H1 (cell line): ENCODE data around the gene SNX7. TPM values are rescaled to one million over a fixed set of nuclear protein-coding genes. Genes with fewer than 3 reads are reported as not detected.

Experiments used
- CTCF ChIA-PET: fragments of 300-600 bp; sonication (Branson Sonifier 250); formaldehyde crosslinking; loops from one replicate; lab custom pipeline; 2021; ENCODE audit not compliant: partially characterized antibody; lab: Charles Lee
- POLR2A ChIA-PET: fragments of 300-600 bp; sonication (Branson Sonifier 250); formaldehyde crosslinking; loops from one replicate; lab custom pipeline; 2021; ENCODE audit warnings: inconsistent platforms; ENCODE audit not compliant: partially characterized antibody; lab: Charles Lee
- DNase-seq, 2 experiments: peaks; one replicate each; pipeline versions ENCODE4 v3.0.0 to v3.0.0-alpha.2; 2010 to 2022; ENCODE audit warnings: low spot score in 2 of 2, low read depth in 1 of 2, mixed read lengths in 1 of 2
- FAIRE-seq: peaks from 2 replicates; lab custom pipeline; 2011; peaks lifted over from hg19 to GRCh38; lab: Jason Lieb, UNC
- H2AFZ ChIP-seq: 2 replicates; pipeline ENCODE4 v1.8.1; 2012; ENCODE audit warnings: low read length, inconsistent platforms
- H2AK5ac ChIP-seq: 2 replicates; pipeline ENCODE4 v1.6.1; 2013; ENCODE audit warnings: low read depth, low read length
- H2BK120ac ChIP-seq: replicated peaks from 2 replicates; pipeline ENCODE3; 2013; ENCODE audit warnings: low read depth, low read length, inconsistent platforms
- H2BK12ac ChIP-seq: 2 replicates; pipeline ENCODE4 v1.6.1; 2013; ENCODE audit warnings: low read depth, low read length
- H2BK15ac ChIP-seq: 2 replicates; pipeline ENCODE4 v1.6.1; 2013; ENCODE audit warnings: low read length
- H2BK20ac ChIP-seq: 2 replicates; pipeline ENCODE4 v1.6.1; 2013; ENCODE audit warnings: low read length
- H2BK5ac ChIP-seq: 2 replicates; pipeline ENCODE4 v1.6.1; 2013; ENCODE audit warnings: low read depth, low read length
- H3K14ac ChIP-seq: 2 replicates; pipeline ENCODE4 v1.6.1; 2013; ENCODE audit warnings: inconsistent platforms; ENCODE audit not compliant: insufficient read length
- H3K18ac ChIP-seq: 2 replicates; pipeline ENCODE4 v1.6.1; 2013; ENCODE audit warnings: low read length; ENCODE audit errors: extremely low read depth
- H3K23ac ChIP-seq: 2 replicates; pipeline ENCODE4 v1.6.1; 2013; ENCODE audit warnings: inconsistent platforms; ENCODE audit not compliant: insufficient read length
- H3K23me2 ChIP-seq: 2 replicates; pipeline ENCODE4 v1.6.1; 2013; ENCODE audit warnings: low read depth, low read length
- H3K27ac ChIP-seq: 2 replicates; pipeline ENCODE4 v1.6.1; 2011; ENCODE audit warnings: low read depth, low read length, inconsistent platforms
- H3K27me3 ChIP-seq, 4 experiments: replicated peaks in 1 of 4; 1 replicate in 1 of 4; 2 replicates in 3 of 4; pipeline versions ENCODE4 v1.6.1 to v1.8.1; 2011 to 2013; ENCODE audit warnings: low read length in 3 of 4, mild to moderate bottlenecking in 3 of 4, inconsistent platforms in 2 of 4, mixed read lengths in 2 of 4, moderate library complexity in 1 of 4; ENCODE audit not compliant: control insufficient read depth in 3 of 4, insufficient read depth in 3 of 4; ENCODE audit errors: extremely low read depth in 1 of 4
- H3K36me3 ChIP-seq, 4 experiments: 2 replicates each; pipeline versions ENCODE4 v1.6.1 to v1.8.1; 2011 to 2013; ENCODE audit warnings: mild to moderate bottlenecking in 4 of 4, low read length in 3 of 4, moderate library complexity in 2 of 4, control low read depth in 1 of 4, inconsistent platforms in 1 of 4; ENCODE audit not compliant: insufficient read depth in 4 of 4, control insufficient read depth in 2 of 4
- H3K4ac ChIP-seq: replicated peaks from 2 replicates; pipeline ENCODE3; 2013; ENCODE audit warnings: low read length, low read depth, mixed read lengths, inconsistent platforms; ENCODE audit not compliant: insufficient read length
- H3K4me1 ChIP-seq, 4 experiments: replicated peaks in 1 of 4; 1 replicate in 1 of 4; 2 replicates in 3 of 4; pipeline versions ENCODE4 v1.6.1 to v1.8.1; 2011 to 2013; ENCODE audit warnings: low read length in 3 of 4, inconsistent platforms in 2 of 4, mixed read lengths in 1 of 4; ENCODE audit not compliant: insufficient read depth in 4 of 4, control insufficient read depth in 3 of 4
- H3K4me2 ChIP-seq, 2 experiments: 2 replicates each; pipeline versions ENCODE4 v1.6.1 to v1.8.1; 2011 to 2013; ENCODE audit warnings: low read depth in 2 of 2, low read length in 2 of 2, control low read depth in 1 of 2, inconsistent platforms in 1 of 2, mild to moderate bottlenecking in 1 of 2; ENCODE audit not compliant: insufficient read depth in 1 of 2
- H3K4me3 ChIP-seq, 4 experiments: fragments of 200-600, 300-600 bp in 1 of 4; sonication (generic), shearing (Covaris generic), sonication (Bioruptor Twin) in 1 of 4; 2 replicates each; pipeline versions ENCODE4 v1.5.1 to v1.8.1; 2011 to 2016; ENCODE audit warnings: low read length in 4 of 4, low read depth in 3 of 4, control low read depth in 2 of 4, inconsistent platforms in 2 of 4, mild to moderate bottlenecking in 2 of 4, mixed read lengths in 1 of 4, moderate library complexity in 1 of 4; ENCODE audit not compliant: insufficient read depth in 2 of 4; ENCODE audit errors: extremely low read depth in 1 of 4
- H3K56ac ChIP-seq: replicated peaks from 2 replicates; pipeline ENCODE3; 2013; ENCODE audit warnings: low read depth, mild to moderate bottlenecking, mixed read lengths, low read length, inconsistent platforms; ENCODE audit not compliant: insufficient read length
- H3K79me1 ChIP-seq: 2 replicates; pipeline ENCODE4 v1.6.1; 2013; ENCODE audit warnings: low read depth, low read length, control low read depth
- H3K79me2 ChIP-seq, 2 experiments: 2 replicates each; pipeline versions ENCODE4 v1.6.1 to v1.8.1; 2012 to 2013; ENCODE audit warnings: low read length in 2 of 2, mild to moderate bottlenecking in 2 of 2, inconsistent platforms in 1 of 2; ENCODE audit not compliant: insufficient read depth in 2 of 2, control insufficient read depth in 1 of 2
- H3K9ac ChIP-seq, 4 experiments: replicated peaks in 1 of 4; 1 replicate in 1 of 4; 2 replicates in 3 of 4; pipeline versions ENCODE4 v1.6.1 to v1.8.1; 2011 to 2013; ENCODE audit warnings: low read depth in 3 of 4, low read length in 3 of 4, control low read depth in 2 of 4, mild to moderate bottlenecking in 2 of 4, moderate library complexity in 2 of 4, inconsistent platforms in 1 of 4; ENCODE audit errors: extremely low read depth in 1 of 4
- H3K9me3 ChIP-seq, 2 experiments: 2 replicates each; pipeline versions ENCODE4 v1.6.1 to v1.8.1; 2012 to 2013; ENCODE audit warnings: mild to moderate bottlenecking in 2 of 2, moderate library complexity in 2 of 2, control low read depth in 1 of 2, inconsistent platforms in 1 of 2, low read depth in 1 of 2, low read length in 1 of 2, mixed read lengths in 1 of 2; ENCODE audit not compliant: insufficient read depth in 2 of 2
- H4K20me1 ChIP-seq, 2 experiments: replicated peaks in 1 of 2; 2 replicates each; pipeline versions ENCODE3 to v1.8.1; 2011 to 2013; ENCODE audit warnings: inconsistent platforms in 2 of 2, low read length in 2 of 2, mild to moderate bottlenecking in 1 of 2; ENCODE audit not compliant: insufficient read depth in 2 of 2, control insufficient read depth in 1 of 2
- H4K5ac ChIP-seq: 2 replicates; pipeline ENCODE4 v1.6.1; 2013; ENCODE audit warnings: low read length, low read depth, mixed read lengths, inconsistent platforms; ENCODE audit not compliant: insufficient read length
- H4K8ac ChIP-seq: 2 replicates; pipeline ENCODE4 v1.8.0; 2013; ENCODE audit warnings: mild to moderate bottlenecking, moderate library complexity, low read length, inconsistent platforms; ENCODE audit not compliant: insufficient read depth; ENCODE audit errors: extremely low read depth
- H4K91ac ChIP-seq: replicated peaks from 2 replicates; pipeline ENCODE3; 2013; ENCODE audit warnings: low read length, mixed read lengths, inconsistent platforms; ENCODE audit not compliant: insufficient read length
- ATF3 ChIP-seq: IDR thresholded peaks from 2 replicates; pipeline ENCODE4 v1.6.1; 2011; ENCODE audit warnings: low read depth, mild to moderate bottlenecking, low read length; ENCODE audit not compliant: insufficient read depth
- BCL11A ChIP-seq, 2 experiments: IDR thresholded peaks; one replicate each; pipeline ENCODE4 v1.6.1; 2011; ENCODE audit warnings: low read depth in 2 of 2, low read length in 2 of 2, mild to moderate bottlenecking in 2 of 2
- CTBP2 ChIP-seq: IDR thresholded peaks from 2 replicates; pipeline ENCODE4 v1.7.0; 2011; ENCODE audit warnings: borderline replicate concordance, mild to moderate bottlenecking, moderate library complexity, mixed read lengths, low read length; ENCODE audit not compliant: insufficient read depth, insufficient read length
- FOSL1 ChIP-seq: IDR thresholded peaks from 2 replicates; pipeline ENCODE4 v1.6.1; 2011; ENCODE audit warnings: mild to moderate bottlenecking, low read depth, low read length, moderate library complexity; ENCODE audit not compliant: insufficient read depth
- POLR2A ChIP-seq, 2 experiments: IDR thresholded peaks; 1 replicate in 1 of 2; 2 replicates in 1 of 2; pipeline ENCODE4 v1.6.1; 2011; ENCODE audit warnings: low read depth in 2 of 2, low read length in 2 of 2, mild to moderate bottlenecking in 2 of 2; ENCODE audit errors: control extremely low read depth in 1 of 2
- POLR2AphosphoS5 ChIP-seq: IDR thresholded peaks from 2 replicates; pipeline ENCODE4 v1.6.1; 2011; ENCODE audit warnings: low read depth, low read length
- RBBP5 ChIP-seq: IDR thresholded peaks from 2 replicates; pipeline ENCODE4 v1.7.1; 2012; ENCODE audit warnings: low read depth, mild to moderate bottlenecking, inconsistent platforms, low read length, moderate library complexity, borderline replicate concordance
- TEAD4 ChIP-seq: IDR thresholded peaks from 2 replicates; pipeline ENCODE4 v1.6.1; 2012; ENCODE audit warnings: low read depth, low read length, inconsistent platforms, mixed read lengths
- USF2 ChIP-seq: IDR thresholded peaks from 2 replicates; pipeline ENCODE4 v1.6.1; 2011; ENCODE audit warnings: low read length, improper control_type of control experiment
- WGBS, 2 experiments: shearing (Covaris generic) in 1 of 2; methylation state at CpG; one replicate each; pipeline versions ENCODE4 v1.1.6 to v1.1.7; 2013 to 2015; ENCODE audit warnings: low lambda C conversion rate in 2 of 2, mixed read lengths in 2 of 2, inconsistent platforms in 1 of 2, low coverage in 1 of 2, missing lambda C conversion rate in 1 of 2; ENCODE audit not compliant: insufficient replicate concordance in 2 of 2, insufficient coverage in 1 of 2, insufficient read length in 1 of 2; ENCODE audit errors: extremely low coverage in 1 of 2, missing lambda C conversion rate in 1 of 2; 5-methylcytosine and 5-hydroxymethylcytosine counted together
- polyA plus RNA-seq, 7 experiments: library from polyadenylated mRNA; depleted of rRNA in 3 of 7; stranded (reverse) in 5 of 7; unstranded in 2 of 7; fragments of >200 nt in 5 of 7; fragments of 200-250 nt in 2 of 7; gene quantifications; 1 replicate in 5 of 7; 2 replicates in 1 of 7; 4 replicates in 1 of 7; pipeline versions ENCODE4 v1.2.1 to v1.2.3, GENCODE V29; 2011 to 2013; ENCODE audit warnings: missing spikeins in 2 of 7, mixed read lengths in 2 of 7
- total RNA-seq: library from RNA; stranded (reverse); fragmentation: NEBNext Ultra II Directional; extraction: Animal tissue kit (Norgen Biotek cat#: 25700); gene quantifications from 2 replicates; pipeline ENCODE4 v1.2.1, GENCODE V29; 2021

SNX7 gene
- total and polyA plus RNA-seq, 2 of the 8 experiments (the other 6 are each of a cell fraction or from before 2014, with no cell fraction given) = 9.2 to 23.8 TPM

GRCh38 chr1:98681812-98682211 lies 20.3 kb downstream of the SNX7 start:
- H3K27ac ChIP-seq = no peak overlapping the region
- H3K56ac ChIP-seq = no peak overlapping the region
- H3K27me3 ChIP-seq = no peaks in the 10 kb centered on the region
- H2BK15ac ChIP-seq = no peak overlapping the region
- no peaks in the 10 kb centered on the region for H3K79me1 ChIP-seq
- H2BK12ac ChIP-seq = no peak overlapping the region
- FAIRE-seq = no peak
- no peak overlapping the region for H2BK120ac ChIP-seq
- no peaks in the 10 kb centered on the region for H3K36me3 ChIP-seq
- no peak overlapping the region for H3K23ac ChIP-seq
- ChIA-PET CTCF (interaction anchor here (1.2 kb wide), 1 partner anchor 20 kb away, joined by 3 read pairs; the partner anchor contains the start of gene SNX7), POLR2A (no interaction called here)
- no peaks in the 10 kb centered on the region for H3K79me2 ChIP-seq
- no peaks in the 10 kb centered on the region; a peak in 2 of 4 replicates for H3K9me3 ChIP-seq
- no peak overlapping the region for H2BK5ac ChIP-seq
- H3K4ac ChIP-seq = no peak overlapping the region
- H4K91ac ChIP-seq = no peak overlapping the region
- H4K20me1 ChIP-seq = no peaks in the 10 kb centered on the region
- no peaks in the 10 kb centered on the region for H3K23me2 ChIP-seq
- H2AFZ ChIP-seq = no peak overlapping the region
- no peak overlapping the region for H2BK20ac ChIP-seq
- no peak overlapping the region for H2AK5ac ChIP-seq
- no peak overlapping the region for H3K4me3 ChIP-seq
- no peak overlapping the region for H3K4me2 ChIP-seq
- no peak for DNase-seq
- no peaks in the 10 kb centered on the region for H3K4me1 ChIP-seq
- no peak overlapping the region for H3K9ac ChIP-seq
- no peak for TF ChIP-seq RBBP5
- TF ChIP-seq POLR2A (IDR thresholded peaks at IDR 0.05; ENCODE audit: control extremely low read depth in 1 of 2, low read depth in 2 of 2, low read length in 2 of 2) = no peak
- TF ChIP-seq ATF3 = no peak
- TF ChIP-seq BCL11A (IDR thresholded peaks at IDR 0.05; ENCODE audit: low read depth in 2 of 2, low read length in 2 of 2) = no peak
- no peak for TF ChIP-seq TEAD4
- TF ChIP-seq USF2 = no peak
- no peak for TF ChIP-seq POLR2AphosphoS5
- TF ChIP-seq CTBP2 = no peak
- TF ChIP-seq FOSL1 = no peak
- TF ChIP-seq, all 59 proteins: peak for 0
- no peak overlapping the region for H4K8ac ChIP-seq
- 95% methylated on average over 3 of the region's 3 CpGs; no CpG with 5 or more reads in 1 of the 2 experiments for WGBS, 2 experiments
- no peak overlapping the region for H3K18ac ChIP-seq
- no peak overlapping the region for H3K14ac ChIP-seq
- no peak overlapping the region for H4K5ac ChIP-seq
